Liver (tissue), 9 donors: ENCODE results near the gene EEF1AKMT2. TPM values are rescaled to one million over a fixed set of nuclear protein-coding genes. Genes with fewer than 3 reads are reported as not detected.

Experiments
- DNase-seq: peaks from one replicate; pipeline ENCODE4 v3.0.0-alpha.2; 2017; ENCODE audit warnings: low spot score
- H3K27ac ChIP-seq, 2 donors: one replicate each; pipeline ENCODE4 v1.7.0; 2013; ENCODE audit warnings: inconsistent platforms in 2 of 2, low read length in 2 of 2, control low read depth in 1 of 2, low read depth in 1 of 2, mild to moderate bottlenecking in 1 of 2
- H3K27me3 ChIP-seq, 4 donors: one replicate each; pipeline versions ENCODE4 v1.6.1 to v1.7.0; 2013; ENCODE audit warnings: low read length in 3 of 4, inconsistent platforms in 1 of 4, mild to moderate bottlenecking in 1 of 4, moderate library complexity in 1 of 4; ENCODE audit not compliant: control insufficient read depth in 4 of 4, insufficient read depth in 4 of 4
- H3K36me3 ChIP-seq, 4 donors: one replicate each; pipeline versions ENCODE4 v1.6.1 to v1.7.0; 2013; ENCODE audit warnings: low read length in 3 of 4, mild to moderate bottlenecking in 3 of 4, low read depth in 1 of 4, moderate library complexity in 1 of 4; ENCODE audit not compliant: control insufficient read depth in 4 of 4, insufficient read depth in 3 of 4
- H3K4me1 ChIP-seq, 4 donors: one replicate each; pipeline versions ENCODE4 v1.6.1 to v1.7.0; 2013; ENCODE audit warnings: low read length in 3 of 4, mild to moderate bottlenecking in 3 of 4, moderate library complexity in 1 of 4; ENCODE audit not compliant: control insufficient read depth in 4 of 4, insufficient read depth in 4 of 4
- H3K4me3 ChIP-seq, 3 donors: one replicate each; pipeline versions ENCODE4 v1.6.1 to v1.7.0; 2013; ENCODE audit warnings: low read length in 3 of 3, control low read depth in 1 of 3, low read depth in 1 of 3, mild to moderate bottlenecking in 1 of 3
- H3K9ac ChIP-seq, 2 donors: one replicate each; pipeline ENCODE4 v1.7.0; 2013; ENCODE audit warnings: low read length in 2 of 2, mild to moderate bottlenecking in 2 of 2, moderate library complexity in 2 of 2, control low read depth in 1 of 2, low read depth in 1 of 2
- H3K9me3 ChIP-seq, 4 donors: one replicate each; pipeline versions ENCODE4 v1.6.1 to v1.7.0; 2013; ENCODE audit warnings: low read length in 3 of 4; ENCODE audit not compliant: control insufficient read depth in 4 of 4
- ATF3 ChIP-seq: IDR thresholded peaks from 2 replicates; pipeline ENCODE4 v1.6.1; 2016; ENCODE audit warnings: antibody characterized with exemption
- EGR1 ChIP-seq, 2 donors: IDR thresholded peaks; 2 replicates each; pipeline ENCODE4 v1.6.1; 2016 to 2018; ENCODE audit warnings: antibody characterized with exemption in 2 of 2, low read depth in 2 of 2
- FOXA1 ChIP-seq: IDR thresholded peaks from 2 replicates; pipeline ENCODE4 v1.6.1; 2016; ENCODE audit warnings: antibody characterized with exemption
- FOXA2 ChIP-seq: IDR thresholded peaks from 2 replicates; pipeline ENCODE4 v1.6.1; 2016; ENCODE audit warnings: antibody characterized with exemption
- GABPA ChIP-seq, 2 donors: IDR thresholded peaks in 1 of 2; conservative IDR thresholded peaks in 1 of 2; 2 replicates each; pipeline ENCODE4 v1.6.1; 2016; ENCODE audit warnings: antibody characterized with exemption in 2 of 2, mild to moderate bottlenecking in 1 of 2, moderate library complexity in 1 of 2
- JUND ChIP-seq, 2 donors: IDR thresholded peaks; 2 replicates each; pipeline ENCODE4 v1.6.1; 2016; ENCODE audit warnings: antibody characterized with exemption in 2 of 2
- NR2F2 ChIP-seq: IDR thresholded peaks from 2 replicates; pipeline ENCODE4 v1.6.1; 2016; ENCODE audit warnings: antibody characterized with exemption
- RAD21 ChIP-seq, 2 donors: IDR thresholded peaks; 2 replicates each; pipeline ENCODE4 v1.6.1; 2016; ENCODE audit warnings: antibody characterized with exemption in 2 of 2, mild to moderate bottlenecking in 2 of 2
- SP1 ChIP-seq: IDR thresholded peaks from 2 replicates; pipeline ENCODE4 v1.6.1; 2018; ENCODE audit warnings: antibody characterized with exemption, mild to moderate bottlenecking
- TAF1 ChIP-seq: conservative IDR thresholded peaks from 2 replicates; pipeline ENCODE4 v1.6.1; 2016; ENCODE audit warnings: antibody characterized with exemption, mild to moderate bottlenecking
- YY1 ChIP-seq: IDR thresholded peaks from 2 replicates; pipeline ENCODE4 v1.6.1; 2016; ENCODE audit warnings: antibody characterized with exemption, mild to moderate bottlenecking
- ZBTB33 ChIP-seq: IDR thresholded peaks from 2 replicates; pipeline ENCODE4 v1.6.1; 2016; ENCODE audit warnings: antibody characterized with exemption
- WGBS: extraction: QIAGEN DNeasy Blood & Tissue Kit; methylation state at CpG from one replicate; pipeline ENCODE4 v1.1.7; 2013; 5-methylcytosine and 5-hydroxymethylcytosine counted together
- polyA plus RNA-seq, 2 donors: library from polyadenylated mRNA; stranded (reverse) in 1 of 2; unstranded in 1 of 2; fragments of 200-250 nt in 1 of 2; fragments of >200 nt in 1 of 2; fragmentation: Nextera tagmentation in 1 of 2; extraction: Ambion mirVana in 1 of 2; gene quantifications; one replicate each; pipeline versions ENCODE4 v1.2.1 to v1.2.3, GENCODE V29; 2013 to 2015
- total RNA-seq, 2 donors: library from RNA; depleted of rRNA; stranded (reverse); fragments of >200 nt; gene quantifications; one replicate each; pipeline ENCODE4 v1.2.3, GENCODE V29; 2014
- TF ChIP-seq, protein P1 (sequence below): IDR thresholded peaks from 2 replicates; pipeline ENCODE4 v1.6.1; 2016; ENCODE audit warnings: antibody characterized with exemption, mild to moderate bottlenecking
- TF ChIP-seq, protein P2 (sequence below): IDR thresholded peaks from 2 replicates; pipeline ENCODE4 v1.6.1; 2016; ENCODE audit warnings: antibody characterized with exemption
- TF ChIP-seq, protein P3 (sequence below): fragments of 150-350 bp; IDR thresholded peaks from 2 replicates; pipeline ENCODE4 v1.5.1; 2017; ENCODE audit warnings: improper control_type of control experiment, low read depth, low read length; ENCODE audit not compliant: missing input control
- donor health status: healthy.
- donor health status: healthy.
- donor health status: healthy.
- donor health status: healthy.
- donor health status: healthy.

EEF1AKMT2 gene
- total and polyA plus RNA-seq, 4 donors: 5.9 to 12.7 (median 8.5) TPM

GRCh38 chr10:124802313-124802675 lies 10.6 kb upstream of the EEF1AKMT2 start:
- WGBS: under 1% methylated on average over 13 of the region's 13 CpGs
- Histone ChIP-seq H3K27ac (peak overlapping the region; percentile 53 to 72), H3K36me3 (no peaks in the 10 kb centered on the region), H3K9me3 (no peaks in the 10 kb centered on the region), H3K9ac (peak overlapping the region; percentile 65 to 70), H3K27me3 (no peaks in the 10 kb centered on the region), H3K4me1 (peaks cover 0 to 12% (median 8%) of the 10 kb centered on the region in 4 donors), H3K4me3 (peak overlapping the region; percentile 83 to 88 (median 84))
- no peak for DNase-seq
- no peak for TF ChIP-seq YY1
- no peak for TF ChIP-seq ZBTB33
- TF ChIP-seq SP1: no peak
- TF ChIP-seq, protein P1, sequence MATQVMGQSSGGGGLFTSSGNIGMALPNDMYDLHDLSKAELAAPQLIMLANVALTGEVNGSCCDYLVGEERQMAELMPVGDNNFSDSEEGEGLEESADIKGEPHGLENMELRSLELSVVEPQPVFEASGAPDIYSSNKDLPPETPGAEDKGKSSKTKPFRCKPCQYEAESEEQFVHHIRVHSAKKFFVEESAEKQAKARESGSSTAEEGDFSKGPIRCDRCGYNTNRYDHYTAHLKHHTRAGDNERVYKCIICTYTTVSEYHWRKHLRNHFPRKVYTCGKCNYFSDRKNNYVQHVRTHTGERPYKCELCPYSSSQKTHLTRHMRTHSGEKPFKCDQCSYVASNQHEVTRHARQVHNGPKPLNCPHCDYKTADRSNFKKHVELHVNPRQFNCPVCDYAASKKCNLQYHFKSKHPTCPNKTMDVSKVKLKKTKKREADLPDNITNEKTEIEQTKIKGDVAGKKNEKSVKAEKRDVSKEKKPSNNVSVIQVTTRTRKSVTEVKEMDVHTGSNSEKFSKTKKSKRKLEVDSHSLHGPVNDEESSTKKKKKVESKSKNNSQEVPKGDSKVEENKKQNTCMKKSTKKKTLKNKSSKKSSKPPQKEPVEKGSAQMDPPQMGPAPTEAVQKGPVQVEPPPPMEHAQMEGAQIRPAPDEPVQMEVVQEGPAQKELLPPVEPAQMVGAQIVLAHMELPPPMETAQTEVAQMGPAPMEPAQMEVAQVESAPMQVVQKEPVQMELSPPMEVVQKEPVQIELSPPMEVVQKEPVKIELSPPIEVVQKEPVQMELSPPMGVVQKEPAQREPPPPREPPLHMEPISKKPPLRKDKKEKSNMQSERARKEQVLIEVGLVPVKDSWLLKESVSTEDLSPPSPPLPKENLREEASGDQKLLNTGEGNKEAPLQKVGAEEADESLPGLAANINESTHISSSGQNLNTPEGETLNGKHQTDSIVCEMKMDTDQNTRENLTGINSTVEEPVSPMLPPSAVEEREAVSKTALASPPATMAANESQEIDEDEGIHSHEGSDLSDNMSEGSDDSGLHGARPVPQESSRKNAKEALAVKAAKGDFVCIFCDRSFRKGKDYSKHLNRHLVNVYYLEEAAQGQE: no peak
- no peak for TF ChIP-seq FOXA1
- no peak for TF ChIP-seq JUND (IDR thresholded peaks at IDR 0.05)
- TF ChIP-seq, protein P2, sequence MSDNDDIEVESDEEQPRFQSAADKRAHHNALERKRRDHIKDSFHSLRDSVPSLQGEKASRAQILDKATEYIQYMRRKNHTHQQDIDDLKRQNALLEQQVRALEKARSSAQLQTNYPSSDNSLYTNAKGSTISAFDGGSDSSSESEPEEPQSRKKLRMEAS: no peak
- TF ChIP-seq NR2F2: no peak
- TF ChIP-seq EGR1 (IDR thresholded peaks at IDR 0.05; ENCODE audit: low read depth in 2 of 2): no peak
- TF ChIP-seq GABPA (IDR thresholded peaks at IDR 0.05 in 1 of 2, conservative IDR thresholded peaks at IDR 0.05 in 1 of 2): no peak
- TF ChIP-seq RAD21 (IDR thresholded peaks at IDR 0.05): no peak
- TF ChIP-seq, protein P3, sequence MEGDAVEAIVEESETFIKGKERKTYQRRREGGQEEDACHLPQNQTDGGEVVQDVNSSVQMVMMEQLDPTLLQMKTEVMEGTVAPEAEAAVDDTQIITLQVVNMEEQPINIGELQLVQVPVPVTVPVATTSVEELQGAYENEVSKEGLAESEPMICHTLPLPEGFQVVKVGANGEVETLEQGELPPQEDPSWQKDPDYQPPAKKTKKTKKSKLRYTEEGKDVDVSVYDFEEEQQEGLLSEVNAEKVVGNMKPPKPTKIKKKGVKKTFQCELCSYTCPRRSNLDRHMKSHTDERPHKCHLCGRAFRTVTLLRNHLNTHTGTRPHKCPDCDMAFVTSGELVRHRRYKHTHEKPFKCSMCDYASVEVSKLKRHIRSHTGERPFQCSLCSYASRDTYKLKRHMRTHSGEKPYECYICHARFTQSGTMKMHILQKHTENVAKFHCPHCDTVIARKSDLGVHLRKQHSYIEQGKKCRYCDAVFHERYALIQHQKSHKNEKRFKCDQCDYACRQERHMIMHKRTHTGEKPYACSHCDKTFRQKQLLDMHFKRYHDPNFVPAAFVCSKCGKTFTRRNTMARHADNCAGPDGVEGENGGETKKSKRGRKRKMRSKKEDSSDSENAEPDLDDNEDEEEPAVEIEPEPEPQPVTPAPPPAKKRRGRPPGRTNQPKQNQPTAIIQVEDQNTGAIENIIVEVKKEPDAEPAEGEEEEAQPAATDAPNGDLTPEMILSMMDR: no peak
- no peak for TF ChIP-seq FOXA2
- no peak for TF ChIP-seq ATF3

GRCh38 chr10:124799211-124799610 lies 7.5 kb upstream of the EEF1AKMT2 start:
- no peak for DNase-seq
- no peak for TF ChIP-seq TAF1
- TF ChIP-seq, protein P2: no peak
- no peak overlapping the region for H3K9ac ChIP-seq
- no peaks in the 10 kb centered on the region for H3K9me3 ChIP-seq
- peaks cover 0 to 12% (median 8%) of the 10 kb centered on the region in 4 donors for H3K4me1 ChIP-seq
- no peaks in the 10 kb centered on the region for H3K27me3 ChIP-seq
- WGBS: 79% methylated on average over 4 of the region's 4 CpGs
- H3K4me3 ChIP-seq: no peak overlapping the region
- H3K27ac ChIP-seq: no peak overlapping the region
- no peaks in the 10 kb centered on the region for H3K36me3 ChIP-seq
